ENCODE results near the gene NFIB. TPM values are rescaled to one million over a fixed set of nuclear protein-coding genes. Genes with fewer than 3 reads are reported as not detected.

The NFIB gene
- total RNA-seq, 1 experiment from 2014 or later, result 14.3 TPM

GRCh38 chr9:14097666-14098415 is 216.1 kb downstream of the NFIB start:
- H4K20me1 ChIP-seq (ENCODE audit: control insufficient read depth, insufficient read depth, insufficient read length), result no peaks in the 10 kb centered on the region
- no peak overlapping the region for H3T11ph ChIP-seq (ENCODE audit: low read length)
- H2BK12ac ChIP-seq (ENCODE audit: insufficient read length, low read depth, low read length), result no peak overlapping the region
- no peak overlapping the region for H4K8ac ChIP-seq (replicated peaks; ENCODE audit: insufficient read length, low read depth, low read length)
- H3K79me2 ChIP-seq (ENCODE audit: insufficient read depth, low read length), result no peaks in the 10 kb centered on the region
- no peaks in the 10 kb centered on the region for H3K9me3 Mint-ChIP-seq
- no peak overlapping the region for H3K4me2 ChIP-seq (ENCODE audit: insufficient read depth, insufficient read length, low read length)
- no peak overlapping the region for H4K91ac ChIP-seq (ENCODE audit: insufficient read length, low read depth, low read length)
- no peak overlapping the region for H3K14ac ChIP-seq (ENCODE audit: insufficient read depth, low read length)
- no peak overlapping the region for H3K9ac ChIP-seq (ENCODE audit: extremely low read depth, insufficient read length, low read length)
- H3K4me1 ChIP-seq (ENCODE audit: insufficient read depth, low read length), result no peaks in the 10 kb centered on the region
- H3K36me3 Mint-ChIP-seq (ENCODE audit: insufficient read depth in 1 of 3, low read depth in 3 of 3), result no peaks in the 10 kb centered on the region
- no peak overlapping the region for H3K4ac ChIP-seq (ENCODE audit: low read depth, low read length)
- H3K9me3 ChIP-seq (ENCODE audit: control insufficient read depth, low read depth, low read length), result no peaks in the 10 kb centered on the region
- no peaks in the 10 kb centered on the region for H3K27me3 ChIP-seq (ENCODE audit: insufficient read depth, low read length)
- peaks cover 41 to 43% of the 10 kb centered on the region in 2 experiments for H3K4me1 Mint-ChIP-seq
- no peak overlapping the region for H3K18ac ChIP-seq (ENCODE audit: insufficient read length, low read depth, low read length)
- no peak overlapping the region for H3K23ac ChIP-seq (ENCODE audit: insufficient read length, low read depth, low read length)
- no peaks in the 10 kb centered on the region for H3K23me2 ChIP-seq (ENCODE audit: insufficient read length, low read depth, low read length, poor library complexity, severe bottlenecking)
- no peaks in the 10 kb centered on the region for H3K27me3 Mint-ChIP-seq (ENCODE audit: low read depth)
- no peak overlapping the region for H2BK5ac ChIP-seq (ENCODE audit: insufficient read length, low read length)
- H2AK5ac ChIP-seq (ENCODE audit: insufficient read length, low read length), result no peak overlapping the region
- H2AFZ ChIP-seq (ENCODE audit: low read length), result no peak overlapping the region
- no peak overlapping the region for H3K4me3 Mint-ChIP-seq
- H3K56ac ChIP-seq (ENCODE audit: insufficient read length, low read depth, low read length), result no peak overlapping the region
- H3K27ac Mint-ChIP-seq, result no peak overlapping the region
- H2BK20ac ChIP-seq (ENCODE audit: low read depth, low read length, poor library complexity, severe bottlenecking), result no peak overlapping the region
- no peak for DNase-seq
- no peaks in the 10 kb centered on the region for H3K79me1 ChIP-seq (ENCODE audit: insufficient read depth, low read depth, low read length, poor library complexity, severe bottlenecking)
- no peak overlapping the region for H2BK120ac ChIP-seq (ENCODE audit: low read depth, low read length, poor library complexity, severe bottlenecking)
- H2BK15ac ChIP-seq (ENCODE audit: low read depth, low read length), result no peak overlapping the region
- no CpG with 5 or more reads among the region's 6 CpGs for WGBS (ENCODE audit: extremely low coverage, insufficient read length, low lambda C conversion rate)
- H4K5ac ChIP-seq (ENCODE audit: insufficient read length, low read depth, low read length), result no peak overlapping the region
- no peak for TF ChIP-seq CTCF (conservative IDR thresholded peaks at IDR 0.05)
- H3K27ac ChIP-seq (ENCODE audit: insufficient read length, low read depth, low read length), result no peak overlapping the region

All from H9 (cell line).